Measurements from ENCODE around the gene TGFBR2. TPM values are rescaled to one million over a fixed set of nuclear protein-coding genes. Genes with fewer than 3 reads are reported as not detected.

TGFBR2 gene
- total and polyA plus RNA-seq, 4 donors: 57.3 to 303 (median 216) TPM

- DNase-seq (no peak), ATAC-seq (ENCODE audit: low FRiP score) (no peak)
- Histone ChIP-seq H3K4me3 (ENCODE audit: low read length in 2 of 2) (no peak overlapping the region), H3K9me3 (ENCODE audit: control insufficient read depth, low read length) (no peaks in the 10 kb centered on the region), H3K4me1 (ENCODE audit: control insufficient read depth in 1 of 2, insufficient read depth in 2 of 2, low read length in 2 of 2) (peaks cover 0 to 7% of the 10 kb centered on the region in 2 donors), H3K27ac (ENCODE audit: low read depth in 1 of 2, low read length in 2 of 2) (no peak overlapping the region), H3K27me3 (ENCODE audit: control insufficient read depth in 1 of 2, insufficient read depth in 2 of 2, low read length in 1 of 2) (no peaks in the 10 kb centered on the region), H3K36me3 (ENCODE audit: control insufficient read depth in 1 of 2, insufficient read depth in 2 of 2, low read length in 1 of 2) (peaks cover 2 to 4% of the 10 kb centered on the region in 2 donors)
- WGBS, 2 donors: 94 to 95% methylated on average over 6 of the region's 6 CpGs
- intact Hi-C loops (cut with DNase I): loop anchor here (5.0 to 10.0 kb wide), 5 partner anchors 261 to 653 kb away; no protein-coding TSS in a partner anchor
Observed at GRCh38 chr3:30695302-30696061, 89.1 kb downstream of the TGFBR2 start.

- Histone ChIP-seq H3K4me3 (ENCODE audit: low read length in 2 of 2) (no peak overlapping the region), H3K4me1 (ENCODE audit: control insufficient read depth in 1 of 2, insufficient read depth in 2 of 2, low read length in 2 of 2) (peaks cover 0 to 7% of the 10 kb centered on the region in 2 donors), H3K27ac (ENCODE audit: low read depth in 1 of 2, low read length in 2 of 2) (no peak overlapping the region), H3K9me3 (ENCODE audit: control insufficient read depth, low read length) (no peaks in the 10 kb centered on the region), H3K36me3 (ENCODE audit: control insufficient read depth in 1 of 2, insufficient read depth in 2 of 2, low read length in 1 of 2) (peaks cover 2% of the 10 kb centered on the region in 2 donors), H3K27me3 (ENCODE audit: control insufficient read depth in 1 of 2, insufficient read depth in 2 of 2, low read length in 1 of 2) (no peaks in the 10 kb centered on the region)
- 10 to 17% methylated on average over 3 of the region's 3 CpGs for WGBS, 2 donors
- ATAC-seq (ENCODE audit: low FRiP score): peak; percentile 49
- intact Hi-C loops (cut with DNase I): loop anchor here (5.0 to 10.0 kb wide), 5 partner anchors 262 to 654 kb away; no protein-coding TSS in a partner anchor
- DNase-seq: no peak
Observed at GRCh38 chr3:30696403-30696819, 90.0 kb downstream of the TGFBR2 start.

- H3K27me3 ChIP-seq (ENCODE audit: control insufficient read depth in 1 of 2, insufficient read depth in 2 of 2, low read length in 1 of 2): no peaks in the 10 kb centered on the region
- DNase-seq (no peak), ATAC-seq (ENCODE audit: low FRiP score) (no peak)
- H3K27ac ChIP-seq (ENCODE audit: low read depth in 1 of 2, low read length in 2 of 2): no peak overlapping the region
- intact Hi-C loops (cut with DNase I): loop anchor here (5.0 to 10.0 kb wide), 5 partner anchors 262 to 655 kb away; no protein-coding TSS in a partner anchor
- H3K36me3 ChIP-seq (ENCODE audit: control insufficient read depth in 1 of 2, insufficient read depth in 2 of 2, low read length in 1 of 2): peaks cover 2% of the 10 kb centered on the region in 2 donors
- 83 to 89% methylated on average over 2 of the region's 2 CpGs for WGBS, 2 donors
- H3K9me3 ChIP-seq (ENCODE audit: control insufficient read depth, low read length): no peaks in the 10 kb centered on the region
- H3K4me3 ChIP-seq (ENCODE audit: low read length in 2 of 2): no peak overlapping the region
- peaks cover 0 to 7% of the 10 kb centered on the region in 2 donors for H3K4me1 ChIP-seq (ENCODE audit: control insufficient read depth in 1 of 2, insufficient read depth in 2 of 2, low read length in 2 of 2)
Observed at GRCh38 chr3:30696896-30697295, 90.5 kb downstream of the TGFBR2 start.

GRCh38 chr3:30698549-30698948 lies 92.1 kb downstream of the TGFBR2 start:
- no peaks in the 10 kb centered on the region for H3K27me3 ChIP-seq (ENCODE audit: control insufficient read depth in 1 of 2, insufficient read depth in 2 of 2, low read length in 1 of 2)
- no peak overlapping the region for H3K4me3 ChIP-seq (ENCODE audit: low read length in 2 of 2)
- no peak for ATAC-seq (ENCODE audit: low FRiP score)
- intact Hi-C loops (cut with DNase I): loop anchor here (5.0 to 10.0 kb wide), 5 partner anchors 264 to 656 kb away; no protein-coding TSS in a partner anchor
- no peak overlapping the region for H3K27ac ChIP-seq (ENCODE audit: low read depth in 1 of 2, low read length in 2 of 2)
- H3K9me3 ChIP-seq (ENCODE audit: control insufficient read depth, low read length): no peaks in the 10 kb centered on the region
- 26 to 72% methylated on average over 2 of the region's 2 CpGs for WGBS, 2 donors
- no peak for DNase-seq
- H3K36me3 ChIP-seq (ENCODE audit: control insufficient read depth in 1 of 2, insufficient read depth in 2 of 2, low read length in 1 of 2): peaks cover 0 to 2% of the 10 kb centered on the region in 2 donors
- peaks cover 0 to 5% of the 10 kb centered on the region in 2 donors for H3K4me1 ChIP-seq (ENCODE audit: control insufficient read depth in 1 of 2, insufficient read depth in 2 of 2, low read length in 2 of 2)

- Histone ChIP-seq H3K4me3 (ENCODE audit: low read length in 2 of 2) (no peak overlapping the region), H3K9me3 (ENCODE audit: control insufficient read depth, low read length) (no peaks in the 10 kb centered on the region), H3K4me1 (ENCODE audit: control insufficient read depth in 1 of 2, insufficient read depth in 2 of 2, low read length in 2 of 2) (peaks cover 0 to 5% of the 10 kb centered on the region in 2 donors), H3K27ac (ENCODE audit: low read depth in 1 of 2, low read length in 2 of 2) (no peak overlapping the region), H3K36me3 (ENCODE audit: control insufficient read depth in 1 of 2, insufficient read depth in 2 of 2, low read length in 1 of 2) (no peaks in the 10 kb centered on the region), H3K27me3 (ENCODE audit: control insufficient read depth in 1 of 2, insufficient read depth in 2 of 2, low read length in 1 of 2) (no peaks in the 10 kb centered on the region)
- intact Hi-C loops (cut with DNase I): loop anchor here (5.0 to 10.0 kb wide), 5 partner anchors 265 to 658 kb away; no protein-coding TSS in a partner anchor
- DNase-seq (no peak), ATAC-seq (ENCODE audit: low FRiP score) (no peak)
- WGBS, 2 donors: 91 to 93% methylated on average over 4 of the region's 4 CpGs
Observed at GRCh38 chr3:30699927-30700326, 93.5 kb downstream of the TGFBR2 start.

GRCh38 chr3:30700702-30701321 lies 94.4 kb downstream of the TGFBR2 start:
- 87 to 93% methylated on average over 3 of the region's 3 CpGs for WGBS, 2 donors
- Histone ChIP-seq H3K4me3 (ENCODE audit: low read length in 2 of 2) (no peak overlapping the region), H3K27ac (ENCODE audit: low read depth in 1 of 2, low read length in 2 of 2) (no peak overlapping the region), H3K27me3 (ENCODE audit: control insufficient read depth in 1 of 2, insufficient read depth in 2 of 2, low read length in 1 of 2) (no peaks in the 10 kb centered on the region), H3K9me3 (ENCODE audit: control insufficient read depth, low read length) (no peaks in the 10 kb centered on the region), H3K4me1 (ENCODE audit: control insufficient read depth in 1 of 2, insufficient read depth in 2 of 2, low read length in 2 of 2) (peaks cover 0 to 5% of the 10 kb centered on the region in 2 donors), H3K36me3 (ENCODE audit: control insufficient read depth in 1 of 2, insufficient read depth in 2 of 2, low read length in 1 of 2) (no peaks in the 10 kb centered on the region)
- DNase-seq: no peak
- ATAC-seq (ENCODE audit: low FRiP score): no peak
- intact Hi-C loops (cut with DNase I): no loop called here

GRCh38 chr3:30702038-30702827 lies 95.8 kb downstream of the TGFBR2 start:
- H3K36me3 ChIP-seq (ENCODE audit: control insufficient read depth in 1 of 2, insufficient read depth in 2 of 2, low read length in 1 of 2): no peaks in the 10 kb centered on the region
- intact Hi-C loops (cut with DNase I): no loop called here
- DNase-seq (no peak), ATAC-seq (ENCODE audit: low FRiP score) (no peak)
- H3K4me3 ChIP-seq (ENCODE audit: low read length in 2 of 2): no peak overlapping the region
- H3K4me1 ChIP-seq (ENCODE audit: control insufficient read depth in 1 of 2, insufficient read depth in 2 of 2, low read length in 2 of 2): no peaks in the 10 kb centered on the region
- H3K27me3 ChIP-seq (ENCODE audit: control insufficient read depth in 1 of 2, insufficient read depth in 2 of 2, low read length in 1 of 2): no peaks in the 10 kb centered on the region
- H3K27ac ChIP-seq (ENCODE audit: low read depth in 1 of 2, low read length in 2 of 2): no peak overlapping the region
- no peaks in the 10 kb centered on the region for H3K9me3 ChIP-seq (ENCODE audit: control insufficient read depth, low read length)

- intact Hi-C loops (cut with DNase I): no loop called here
- no peaks in the 10 kb centered on the region for H3K9me3 ChIP-seq (ENCODE audit: control insufficient read depth, low read length)
- peak in 1 of 2 donors; percentile 62 for DNase-seq
- no peak overlapping the region for H3K4me3 ChIP-seq (ENCODE audit: low read length in 2 of 2)
- H3K36me3 ChIP-seq (ENCODE audit: control insufficient read depth in 1 of 2, insufficient read depth in 2 of 2, low read length in 1 of 2): no peaks in the 10 kb centered on the region
- ATAC-seq (ENCODE audit: low FRiP score): no peak
- no peak overlapping the region for H3K27ac ChIP-seq (ENCODE audit: low read depth in 1 of 2, low read length in 2 of 2)
- no peaks in the 10 kb centered on the region for H3K4me1 ChIP-seq (ENCODE audit: control insufficient read depth in 1 of 2, insufficient read depth in 2 of 2, low read length in 2 of 2)
- 81 to 84% methylated on average over 2 of the region's 2 CpGs for WGBS, 2 donors
- H3K27me3 ChIP-seq (ENCODE audit: control insufficient read depth in 1 of 2, insufficient read depth in 2 of 2, low read length in 1 of 2): no peaks in the 10 kb centered on the region
Observed at GRCh38 chr3:30702828-30703397, 96.5 kb downstream of the TGFBR2 start.
